ENCODE measurements around the gene ATP5IF1.

DNA sequence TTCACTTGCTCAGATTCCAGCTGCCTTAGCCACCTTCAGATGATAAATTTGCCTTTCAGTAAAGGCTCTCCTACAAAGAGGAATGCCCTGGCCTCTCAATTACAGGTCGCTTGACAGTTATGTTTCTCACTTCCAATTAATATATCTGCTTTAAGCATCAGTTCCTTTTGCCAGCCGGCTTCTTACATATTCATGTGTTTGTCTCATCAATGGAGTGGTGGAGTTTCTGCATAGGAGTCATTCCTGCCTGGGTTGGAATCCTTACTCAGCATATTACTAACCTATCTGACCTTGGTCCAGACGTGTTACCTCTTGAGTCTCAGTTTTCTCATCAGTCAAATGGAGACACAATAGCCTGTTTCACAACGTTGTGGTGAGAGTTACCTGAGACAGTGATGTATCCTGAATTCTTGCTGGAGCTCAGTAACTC is 14.0 kb downstream of the ATP5IF1 start:
- TF ChIP-seq CTCF (IDR thresholded peaks at IDR 0.05; ENCODE audit: borderline replicate concordance, extremely low read depth, low read length, poor library complexity, severe bottlenecking) = no peak
- no peak for TF ChIP-seq EZH2 (IDR thresholded peaks at IDR 0.05; ENCODE audit: borderline replicate concordance, low read depth, low read length, severe bottlenecking)
